Kidney (tissue), 14 donors: ENCODE results near the gene SLC7A8. TPM values are rescaled to one million over a fixed set of nuclear protein-coding genes. Genes with fewer than 3 reads are reported as not detected.

Source experiments
- DNase-seq, 5 donors: peaks; one replicate each; pipeline ENCODE4 v3.0.0-alpha.2; 2013 to 2020
- FAIRE-seq: peaks from 2 replicates; lab custom pipeline; 2012; peaks lifted over from hg19 to GRCh38; lab: Jason Lieb, UNC
- H3K27ac ChIP-seq, 2 donors: one replicate each; pipeline ENCODE4 v1.7.0; 2013; ENCODE audit warnings: low read depth in 2 of 2, low read length in 2 of 2, inconsistent platforms in 1 of 2
- H3K27me3 ChIP-seq: one replicate; pipeline ENCODE4 v1.7.1; 2013; ENCODE audit warnings: low read length, inconsistent platforms; ENCODE audit not compliant: control insufficient read depth, insufficient read depth
- H3K36me3 ChIP-seq, 3 donors: one replicate each; pipeline versions ENCODE4 v1.7.0 to v1.7.1; 2013; ENCODE audit warnings: low read length in 3 of 3, control low read depth in 1 of 3, inconsistent platforms in 1 of 3; ENCODE audit not compliant: insufficient read depth in 3 of 3, control insufficient read depth in 2 of 3
- H3K4me1 ChIP-seq, 3 donors: one replicate each; pipeline versions ENCODE4 v1.7.0 to v1.7.1; 2013; ENCODE audit warnings: low read length in 3 of 3, inconsistent platforms in 1 of 3, low read depth in 1 of 3; ENCODE audit not compliant: control insufficient read depth in 2 of 3, insufficient read depth in 2 of 3
- H3K4me3 ChIP-seq, 3 donors: one replicate each; pipeline versions ENCODE4 v1.7.0 to v1.8.1; 2013; ENCODE audit warnings: low read length in 3 of 3, control low read depth in 1 of 3, inconsistent platforms in 1 of 3
- H3K9ac ChIP-seq, 3 donors: one replicate each; pipeline versions ENCODE4 v1.7.0 to v1.7.1; 2013; ENCODE audit warnings: low read length in 3 of 3, control low read depth in 1 of 3, inconsistent platforms in 1 of 3
- H3K9me3 ChIP-seq, 3 donors: one replicate each; pipeline versions ENCODE4 v1.7.0 to v1.7.1; 2013; ENCODE audit warnings: low read length in 3 of 3, control low read depth in 1 of 3, inconsistent platforms in 1 of 3; ENCODE audit not compliant: control insufficient read depth in 2 of 3, insufficient read depth in 1 of 3
- intact Hi-C: fragments of 100-400 bp; cut with DNase I; formaldehyde crosslinking; loops from one replicate; pipeline ENCODE4 v1.11.1; 2022
- polyA plus RNA-seq: library from polyadenylated mRNA; stranded (reverse); fragments of 350-450 nt; fragmentation: Illumina TruSeq; extraction: RNeasy Lipid Tissue Mini Kit (QIAGEN cat#74804); gene quantifications from one replicate; pipeline ENCODE4 v1.2.3, GENCODE V29; 2014; ENCODE audit warnings: low read depth, low replicate concordance; ENCODE audit not compliant: insufficient read depth
- total RNA-seq: library from RNA; stranded (reverse); fragmentation: NEBNext Ultra II Directional; extraction: Animal tissue kit (Norgen Biotek cat#: 25700); gene quantifications from one replicate; pipeline ENCODE4 v1.2.1, GENCODE V29; 2021
- TF ChIP-seq, protein P1 (sequence below): IDR thresholded peaks from 3 replicates; pipeline ENCODE4 v1.5.1; 2012; ENCODE audit warnings: mild to moderate bottlenecking, moderate library complexity, borderline replicate concordance; ENCODE audit not compliant: insufficient read depth; ENCODE audit errors: extremely low read depth
- donor health status: control.
- donor health status: control.
- donor health status: control.
- donor health status: control.
- donor health status: control.
- donor health status: DM: yes; HTN: yes; CAD: no.
- donor health status: Normal renal cell carcinoma (clear cell type).

The SLC7A8 gene
- total and polyA plus RNA-seq, 2 donors from 2014 or later = 22.9 to 210 TPM

DNA sequence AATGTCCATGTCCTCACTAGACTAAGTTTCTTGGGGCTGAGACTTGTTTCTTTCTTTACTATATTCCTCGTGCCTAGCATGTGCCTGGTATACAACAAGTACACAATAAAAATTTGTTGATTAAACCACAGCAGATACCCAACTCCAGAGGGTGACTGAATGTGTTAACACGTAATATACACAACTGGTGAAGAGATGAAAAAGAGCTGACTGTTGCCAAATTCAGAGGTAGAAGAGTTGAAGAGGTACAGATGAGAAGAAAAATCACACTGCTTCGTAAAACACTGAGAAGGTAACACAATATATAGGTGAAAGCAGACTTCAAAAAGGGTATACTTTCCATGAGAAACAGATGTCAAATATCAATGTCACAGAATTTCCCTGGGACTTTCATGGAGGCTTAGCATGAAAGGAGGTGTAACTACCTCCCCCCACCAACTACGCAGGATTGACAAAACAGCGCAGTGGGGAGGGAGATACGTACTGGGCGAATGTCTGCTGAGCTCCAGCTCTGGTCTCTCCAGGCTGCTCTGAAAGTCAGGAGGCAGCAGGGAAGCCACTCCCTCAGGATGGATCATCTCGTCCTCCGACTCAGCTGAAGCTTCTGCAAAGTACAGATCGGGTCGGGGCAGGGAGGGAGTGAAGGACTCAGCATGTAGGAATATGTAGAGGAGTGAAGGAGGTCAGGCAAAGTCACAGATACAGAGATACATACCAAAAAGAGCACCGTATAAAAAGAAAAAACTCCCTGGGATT is 93.8 kb downstream of the SLC7A8 start:
- intact Hi-C loops = no loop called here
- TF ChIP-seq, protein P1, sequence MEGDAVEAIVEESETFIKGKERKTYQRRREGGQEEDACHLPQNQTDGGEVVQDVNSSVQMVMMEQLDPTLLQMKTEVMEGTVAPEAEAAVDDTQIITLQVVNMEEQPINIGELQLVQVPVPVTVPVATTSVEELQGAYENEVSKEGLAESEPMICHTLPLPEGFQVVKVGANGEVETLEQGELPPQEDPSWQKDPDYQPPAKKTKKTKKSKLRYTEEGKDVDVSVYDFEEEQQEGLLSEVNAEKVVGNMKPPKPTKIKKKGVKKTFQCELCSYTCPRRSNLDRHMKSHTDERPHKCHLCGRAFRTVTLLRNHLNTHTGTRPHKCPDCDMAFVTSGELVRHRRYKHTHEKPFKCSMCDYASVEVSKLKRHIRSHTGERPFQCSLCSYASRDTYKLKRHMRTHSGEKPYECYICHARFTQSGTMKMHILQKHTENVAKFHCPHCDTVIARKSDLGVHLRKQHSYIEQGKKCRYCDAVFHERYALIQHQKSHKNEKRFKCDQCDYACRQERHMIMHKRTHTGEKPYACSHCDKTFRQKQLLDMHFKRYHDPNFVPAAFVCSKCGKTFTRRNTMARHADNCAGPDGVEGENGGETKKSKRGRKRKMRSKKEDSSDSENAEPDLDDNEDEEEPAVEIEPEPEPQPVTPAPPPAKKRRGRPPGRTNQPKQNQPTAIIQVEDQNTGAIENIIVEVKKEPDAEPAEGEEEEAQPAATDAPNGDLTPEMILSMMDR = no peak
- no peak for FAIRE-seq
- no peak for DNase-seq
- H3K27ac ChIP-seq = no peak overlapping the region
- H3K4me3 ChIP-seq = no peak overlapping the region
- no peaks in the 10 kb centered on the region for H3K9me3 ChIP-seq
- H3K9ac ChIP-seq = no peak overlapping the region
- H3K36me3 ChIP-seq = peaks cover 13 to 41% (median 33%) of the 10 kb centered on the region in 3 donors
- H3K27me3 ChIP-seq = no peaks in the 10 kb centered on the region
- H3K4me1 ChIP-seq = peaks cover 0 to 7% (median 0%) of the 10 kb centered on the region in 3 donors

- no peak overlapping the region for H3K27ac ChIP-seq
- H3K27me3 ChIP-seq = no peaks in the 10 kb centered on the region
- H3K9ac ChIP-seq = no peak overlapping the region
- H3K4me1 ChIP-seq = no peaks in the 10 kb centered on the region
- H3K36me3 ChIP-seq = peaks cover 14 to 46% (median 33%) of the 10 kb centered on the region in 3 donors
- no peak overlapping the region for H3K4me3 ChIP-seq
- H3K9me3 ChIP-seq = no peaks in the 10 kb centered on the region
- intact Hi-C loops = no loop called here
- FAIRE-seq (no peak), DNase-seq (no peak)
- TF ChIP-seq, protein P1 = no peak
Measured at GRCh38 chr14:23086565-23086964, 96.9 kb downstream of the SLC7A8 start.

- intact Hi-C loops = no loop called here
- no peaks in the 10 kb centered on the region for H3K9me3 ChIP-seq
- H3K4me1 ChIP-seq = no peaks in the 10 kb centered on the region
- peaks cover 16 to 55% (median 36%) of the 10 kb centered on the region in 3 donors for H3K36me3 ChIP-seq
- no peaks in the 10 kb centered on the region for H3K27me3 ChIP-seq
- TF ChIP-seq, protein P1 = no peak
- H3K9ac ChIP-seq = no peak overlapping the region
- FAIRE-seq (no peak), DNase-seq (no peak)
- H3K27ac ChIP-seq = no peak overlapping the region
- no peak overlapping the region for H3K4me3 ChIP-seq
Measured at GRCh38 chr14:23085458-23085857, 98.0 kb downstream of the SLC7A8 start.

DNA sequence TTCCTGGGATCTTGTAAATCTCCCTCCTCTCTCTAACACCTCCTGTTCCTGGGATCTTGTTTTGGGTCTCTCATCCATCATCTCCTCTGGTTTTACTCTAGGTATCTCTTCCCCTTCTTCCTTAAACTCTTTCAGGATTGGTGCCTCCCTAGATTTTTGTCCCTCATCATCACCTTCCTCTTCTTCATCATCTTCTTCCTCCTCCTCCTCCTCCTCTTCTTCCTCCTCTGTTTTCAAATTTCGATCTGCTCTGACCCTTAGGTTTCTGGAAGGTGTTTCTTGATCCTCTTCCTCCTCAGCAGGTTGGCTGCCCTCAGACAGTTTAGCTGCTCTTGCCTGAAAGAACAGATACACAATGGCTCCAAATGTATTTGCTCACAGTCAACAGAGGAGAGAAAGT is 103.0 kb downstream of the SLC7A8 start:
- Histone ChIP-seq H3K4me3 (no peak overlapping the region), H3K9me3 (no peaks in the 10 kb centered on the region), H3K27me3 (no peaks in the 10 kb centered on the region), H3K9ac (no peak overlapping the region), H3K27ac (no peak overlapping the region), H3K36me3 (peaks cover 23 to 75% (median 42%) of the 10 kb centered on the region in 3 donors), H3K4me1 (peaks cover 0 to 3% (median 0%) of the 10 kb centered on the region in 3 donors)
- no peak for FAIRE-seq
- no peak for DNase-seq
- TF ChIP-seq, protein P1 = no peak
- intact Hi-C loops = no loop called here
